Neural crest cell (in vitro differentiated cells): Measurements from ENCODE around the gene CCDC82. TPM values are rescaled to one million over a fixed set of nuclear protein-coding genes. Genes with fewer than 3 reads are reported as not detected.
"Not testable (repeated sequence)": the region's sequence is repeated elsewhere in the genome, so short reads cannot be mapped to it uniquely, and the experiment has no call there.

ENCODE experiments used
- DNase-seq: peaks from one replicate; pipeline ENCODE4 v3.0.0; 2021; ENCODE audit warnings: low read depth, mixed read lengths, low spot score
- H3K27ac Mint-ChIP-seq: one replicate; pipeline ENCODE4 v1.8.0; 2021; ENCODE audit warnings: mild to moderate bottlenecking, mixed read lengths; ENCODE audit not compliant: unreplicated experiment
- H3K27me3 Mint-ChIP-seq: 2 replicates; pipeline ENCODE4 v1.8.0; 2021; ENCODE audit warnings: low read depth, mild to moderate bottlenecking, mixed read lengths
- H3K36me3 Mint-ChIP-seq: 2 replicates; pipeline ENCODE4 v1.8.0; 2021; ENCODE audit warnings: low read depth, mild to moderate bottlenecking, mixed read lengths
- H3K4me1 Mint-ChIP-seq: 2 replicates; pipeline ENCODE4 v1.8.0; 2021; ENCODE audit warnings: mixed read lengths
- H3K4me3 Mint-ChIP-seq: one replicate; pipeline ENCODE4 v1.8.0; 2021; ENCODE audit warnings: mild to moderate bottlenecking, mixed read lengths
- H3K9me3 Mint-ChIP-seq: 2 replicates; pipeline ENCODE4 v1.8.0; 2021; ENCODE audit warnings: mixed read lengths
- CTCF ChIP-seq: fragments of 200-600 bp; sonication (generic); conservative IDR thresholded peaks from 2 replicates; pipeline ENCODE4 v1.5.0; 2021; ENCODE audit warnings: antibody characterized with exemption, mild to moderate bottlenecking
- total RNA-seq: library from RNA; stranded (reverse); gene quantifications from 2 replicates; pipeline ENCODE4 v1.2.1, GENCODE V29; 2021

CCDC82 gene
- total RNA-seq, 1 donor from 2014 or later, result 29.5 TPM

DNA sequence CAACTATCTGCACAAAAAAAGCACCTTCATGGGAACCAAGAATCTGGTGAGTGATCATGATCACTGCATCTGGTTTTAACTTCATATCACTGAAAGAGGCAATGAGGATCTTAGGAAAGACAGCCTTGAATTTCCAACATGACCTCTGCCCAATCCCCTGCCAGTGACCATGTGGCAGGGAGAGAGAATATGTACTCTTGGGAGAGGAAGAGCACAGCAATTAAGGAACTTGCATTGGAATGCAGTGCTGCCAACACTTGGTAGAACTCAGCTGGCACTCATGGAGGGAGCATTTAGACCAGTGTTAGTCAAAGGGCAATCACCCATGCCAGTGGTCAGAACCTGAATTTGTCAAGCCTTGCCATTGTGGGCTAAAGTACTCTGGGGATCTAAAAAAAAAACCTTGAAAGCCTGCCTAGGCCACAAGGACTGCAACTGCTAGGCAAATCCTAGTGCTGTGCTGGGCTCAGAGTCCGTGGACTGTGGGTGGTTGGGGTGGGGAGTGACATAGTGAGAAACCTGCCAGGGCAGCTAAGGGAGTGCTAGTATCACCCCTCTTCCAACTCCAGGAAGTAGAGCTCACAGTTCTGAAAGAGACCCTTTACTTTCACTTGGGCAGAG lies 23.2 kb upstream of the CCDC82 start:
- DNase-seq, result no peak
- no peaks in the 10 kb centered on the region for H3K27me3 Mint-ChIP-seq
- peaks cover 11% of the 10 kb centered on the region for H3K9me3 Mint-ChIP-seq

GRCh38 chr11:96411412-96411811 lies 21.7 kb upstream of the CCDC82 start:
- H3K27me3 Mint-ChIP-seq, DNase-seq, H3K4me1 Mint-ChIP-seq, H3K36me3 Mint-ChIP-seq, H3K9me3 Mint-ChIP-seq: not testable (repeated sequence)
- H3K27ac Mint-ChIP-seq, result peak overlapping the region; percentile 93
- peak overlapping the region; percentile 89 for H3K4me3 Mint-ChIP-seq

More for the DNA sequence above, 23.2 kb upstream of the CCDC82 start:
- no peak for TF ChIP-seq CTCF
- H3K36me3 Mint-ChIP-seq, result peaks cover 4% of the 10 kb centered on the region
- no peaks in the 10 kb centered on the region for H3K4me1 Mint-ChIP-seq
- no peak overlapping the region for H3K27ac Mint-ChIP-seq
- peak overlapping the region; percentile 41 for H3K4me3 Mint-ChIP-seq

DNA sequence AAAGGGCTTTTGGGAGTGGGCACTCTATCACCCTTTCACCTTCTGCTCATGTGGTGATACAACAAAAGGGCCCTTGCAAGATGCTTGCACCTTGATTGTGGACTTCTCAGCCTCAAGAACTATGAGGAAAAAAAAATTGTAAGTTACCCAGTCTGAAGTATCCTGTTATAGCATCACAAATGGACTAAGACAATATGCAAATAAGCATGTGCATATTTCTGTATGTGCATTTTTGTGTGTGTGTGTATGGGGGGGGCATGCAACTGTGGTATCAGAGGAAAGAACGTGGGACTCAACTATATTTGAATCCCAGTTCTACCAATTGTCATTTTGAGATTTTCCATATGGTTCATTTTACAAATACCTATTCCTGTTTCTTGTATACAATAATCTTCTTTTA lies 11.0 kb upstream of the CCDC82 start:
- no peak for TF ChIP-seq CTCF
- H3K9me3 Mint-ChIP-seq, result peaks cover 8% of the 10 kb centered on the region
- no peaks in the 10 kb centered on the region for H3K4me1 Mint-ChIP-seq
- DNase-seq, result no peak
- H3K27ac Mint-ChIP-seq, result no peak overlapping the region
- no peaks in the 10 kb centered on the region for H3K36me3 Mint-ChIP-seq
- H3K4me3 Mint-ChIP-seq, result no peak overlapping the region
- no peaks in the 10 kb centered on the region for H3K27me3 Mint-ChIP-seq

- Mint-ChIP-seq H3K9me3 (peaks cover 5% of the 10 kb centered on the region), H3K27ac (no peak overlapping the region)
Measured at GRCh38 chr11:96397863-96398262, 8.2 kb upstream of the CCDC82 start.

GRCh38 chr11:96396637-96397036 lies 6.9 kb upstream of the CCDC82 start:
- Mint-ChIP-seq H3K36me3 (peaks cover 2% of the 10 kb centered on the region), H3K27me3 (no peaks in the 10 kb centered on the region)

More at GRCh38 chr11:96397863-96398262, 8.2 kb upstream of the CCDC82 start:
- Mint-ChIP-seq H3K4me1 (peaks cover 3% of the 10 kb centered on the region), H3K4me3 (no peak overlapping the region), H3K27me3 (no peaks in the 10 kb centered on the region), H3K36me3 (no peaks in the 10 kb centered on the region)
- no peak for TF ChIP-seq CTCF
- no peak for DNase-seq

More at GRCh38 chr11:96396637-96397036, 6.9 kb upstream of the CCDC82 start:
- H3K4me1 Mint-ChIP-seq, result peaks cover 3% of the 10 kb centered on the region
- DNase-seq, result no peak
- no peak overlapping the region for H3K4me3 Mint-ChIP-seq
- no peak overlapping the region for H3K27ac Mint-ChIP-seq
- H3K9me3 Mint-ChIP-seq, result peaks cover 2% of the 10 kb centered on the region
- no peak for TF ChIP-seq CTCF
